Muscle of leg (tissue), 11 donors: ENCODE results near the gene NR2C2. TPM values are rescaled to one million over a fixed set of nuclear protein-coding genes. Genes with fewer than 3 reads are reported as not detected.

Experiments
- DNase-seq: peaks from one replicate; pipeline ENCODE4 v3.0.0; 2013
- H3K27ac ChIP-seq: one replicate; pipeline ENCODE4 v1.5.1; 2013; ENCODE audit warnings: mild to moderate bottlenecking, low read length, control low read depth
- H3K27me3 ChIP-seq: one replicate; pipeline ENCODE4 v1.6.1; 2013; ENCODE audit warnings: low read length; ENCODE audit not compliant: control insufficient read depth, insufficient read depth
- H3K36me3 ChIP-seq: one replicate; pipeline ENCODE4 v1.6.1; 2013; ENCODE audit warnings: low read length; ENCODE audit not compliant: control insufficient read depth, insufficient read depth
- H3K4me1 ChIP-seq: one replicate; pipeline ENCODE4 v1.6.1; 2013; ENCODE audit warnings: low read length; ENCODE audit not compliant: control insufficient read depth, insufficient read depth
- H3K4me3 ChIP-seq: one replicate; pipeline ENCODE4 v1.5.1; 2013; ENCODE audit warnings: low read length, control low read depth
- H3K9me3 ChIP-seq: replicated peaks from 2 replicates; pipeline ENCODE4 v1.6.1; 2013; ENCODE audit warnings: low read depth, low read length; ENCODE audit not compliant: control insufficient read depth
- WGBS: methylation state at CpG from one replicate; pipeline ENCODE4 v1.1.5; 2013; ENCODE audit warnings: missing lambda C conversion rate; ENCODE audit not compliant: insufficient coverage; 5-methylcytosine and 5-hydroxymethylcytosine counted together
- polyA plus RNA-seq, 8 donors: library from polyadenylated mRNA; unstranded; fragments of 120-200 nt; gene quantifications; one replicate each; pipeline versions ENCODE4 v1.2.1 to v1.2.3, GENCODE V29; 2013; ENCODE audit warnings: inconsistent platforms in 1 of 8, low replicate concordance in 1 of 8; ENCODE audit not compliant: insufficient read length in 8 of 8, insufficient read depth in 1 of 8
- total RNA-seq: library from RNA; stranded (reverse); fragments of 120-200 nt; gene quantifications from one replicate; pipeline ENCODE4 v1.2.4, GENCODE V29; 2013

The NR2C2 gene
- total and polyA plus RNA-seq, 9 donors = 24.5 to 41.6 (median 29.8) TPM

GRCh38 chr3:14921034-14921616 lies 26.3 kb upstream of the NR2C2 start:
- peaks cover 9% of the 10 kb centered on the region for H3K36me3 ChIP-seq
- H3K4me3 ChIP-seq = no peak overlapping the region
- H3K4me1 ChIP-seq = peaks cover 3% of the 10 kb centered on the region
- no peaks in the 10 kb centered on the region for H3K27me3 ChIP-seq
- H3K9me3 ChIP-seq = no peaks in the 10 kb centered on the region
- DNase-seq = peak; percentile 88
- H3K27ac ChIP-seq = no peak overlapping the region
- 12% methylated on average over 9 of the region's 10 CpGs for WGBS

- WGBS = 74% methylated on average over 11 of the region's 21 CpGs
- DNase-seq = no peak
- Histone ChIP-seq H3K9me3 (no peaks in the 10 kb centered on the region), H3K4me1 (peaks cover 3% of the 10 kb centered on the region), H3K27me3 (no peaks in the 10 kb centered on the region), H3K4me3 (no peak overlapping the region), H3K36me3 (peaks cover 13% of the 10 kb centered on the region), H3K27ac (no peak overlapping the region)
These were observed 25.3 kb upstream of the NR2C2 start for GRCh38 chr3:14921811-14922705.

GRCh38 chr3:14922863-14923262 lies 24.5 kb upstream of the NR2C2 start:
- Histone ChIP-seq H3K9me3 (no peaks in the 10 kb centered on the region), H3K4me3 (no peak overlapping the region), H3K27me3 (no peaks in the 10 kb centered on the region), H3K36me3 (peaks cover 14% of the 10 kb centered on the region), H3K4me1 (peaks cover 3% of the 10 kb centered on the region), H3K27ac (no peak overlapping the region)
- DNase-seq = no peak
- WGBS = 91% methylated on average over 13 of the region's 13 CpGs

DNA sequence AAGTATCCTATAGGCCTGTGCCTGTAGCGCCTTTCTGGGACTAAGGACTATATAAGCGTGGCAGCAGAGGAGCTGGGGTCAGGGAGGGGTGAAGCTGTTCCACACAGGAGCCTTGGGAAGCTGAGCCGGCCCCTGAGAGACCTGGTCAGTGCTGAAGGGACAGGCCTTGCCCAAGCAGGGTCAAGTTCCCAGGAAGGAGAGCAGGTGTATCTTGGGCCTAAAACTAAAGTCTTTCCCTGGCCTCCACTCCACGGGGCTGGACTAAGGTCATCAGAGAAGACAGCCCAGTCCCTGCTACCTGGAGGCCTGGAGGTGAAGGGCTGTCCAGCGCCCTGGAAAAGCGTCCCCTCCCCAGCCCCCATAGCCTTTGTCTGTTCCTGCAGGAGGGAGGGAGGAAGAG lies 23.9 kb upstream of the NR2C2 start:
- DNase-seq = no peak

GRCh38 chr3:14925729-14926591 lies 21.4 kb upstream of the NR2C2 start:
- Histone ChIP-seq H3K4me3 (no peak overlapping the region), H3K36me3 (peaks cover 14% of the 10 kb centered on the region), H3K27me3 (no peaks in the 10 kb centered on the region), H3K4me1 (peaks cover 3% of the 10 kb centered on the region), H3K27ac (no peak overlapping the region), H3K9me3 (no peaks in the 10 kb centered on the region)
- peak; percentile 71 for DNase-seq
- WGBS = 50% methylated on average over 5 of the region's 9 CpGs

More for the DNA sequence above, 23.9 kb upstream of the NR2C2 start:
- peaks cover 14% of the 10 kb centered on the region for H3K36me3 ChIP-seq
- H3K27ac ChIP-seq = no peak overlapping the region
- no peaks in the 10 kb centered on the region for H3K9me3 ChIP-seq
- no peaks in the 10 kb centered on the region for H3K27me3 ChIP-seq
- WGBS = 74% methylated on average over 3 of the region's 6 CpGs
- H3K4me3 ChIP-seq = no peak overlapping the region
- H3K4me1 ChIP-seq = peaks cover 3% of the 10 kb centered on the region

- H3K4me1 ChIP-seq = no peaks in the 10 kb centered on the region
- H3K4me3 ChIP-seq = no peak overlapping the region
- WGBS = 75% methylated on average over 1 of the region's 1 CpG
- H3K27ac ChIP-seq = no peak overlapping the region
- H3K36me3 ChIP-seq = peaks cover 14% of the 10 kb centered on the region
- H3K27me3 ChIP-seq = no peaks in the 10 kb centered on the region
- no peaks in the 10 kb centered on the region for H3K9me3 ChIP-seq
- DNase-seq = no peak
These were observed 20.8 kb upstream of the NR2C2 start for GRCh38 chr3:14926592-14926991.

DNA sequence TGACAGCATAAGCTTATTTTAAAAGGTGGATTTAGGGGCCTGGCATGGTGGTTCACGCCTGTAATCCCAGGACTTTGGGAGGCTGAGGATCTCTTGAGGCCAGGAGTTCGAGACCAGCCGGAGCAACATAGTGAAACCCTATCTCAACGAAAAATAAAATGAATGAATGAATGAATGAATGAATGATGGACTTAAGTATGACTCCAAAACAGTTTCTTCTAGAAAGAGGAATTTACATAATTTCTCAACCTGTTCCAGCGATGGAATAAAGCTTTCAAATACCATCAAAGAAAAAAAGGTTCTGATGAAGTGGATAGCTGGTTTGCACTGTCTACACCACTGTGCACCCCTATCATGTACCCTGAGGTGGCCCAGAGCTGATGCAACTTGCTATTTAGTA lies 20.1 kb upstream of the NR2C2 start:
- Histone ChIP-seq H3K36me3 (peaks cover 16% of the 10 kb centered on the region), H3K27me3 (no peaks in the 10 kb centered on the region), H3K9me3 (no peaks in the 10 kb centered on the region), H3K27ac (no peak overlapping the region), H3K4me3 (no peak overlapping the region), H3K4me1 (no peaks in the 10 kb centered on the region)
- 100% methylated on average over 1 of the region's 5 CpGs for WGBS
- no peak for DNase-seq

- WGBS = no CpG with 5 or more reads among the region's 2 CpGs
- Histone ChIP-seq H3K9me3 (no peaks in the 10 kb centered on the region), H3K4me1 (no peaks in the 10 kb centered on the region), H3K27ac (no peak overlapping the region), H3K36me3 (peaks cover 9% of the 10 kb centered on the region), H3K27me3 (no peaks in the 10 kb centered on the region), H3K4me3 (no peak overlapping the region)
- DNase-seq = no peak
These were observed 17.9 kb upstream of the NR2C2 start for GRCh38 chr3:14929310-14930074.

GRCh38 chr3:14933820-14934425 lies 13.5 kb upstream of the NR2C2 start:
- no peaks in the 10 kb centered on the region for H3K9me3 ChIP-seq
- 40% methylated on average over 2 of the region's 7 CpGs for WGBS
- H3K36me3 ChIP-seq = peaks cover 2% of the 10 kb centered on the region
- no peaks in the 10 kb centered on the region for H3K27me3 ChIP-seq
- no peak overlapping the region for H3K27ac ChIP-seq
- no peaks in the 10 kb centered on the region for H3K4me1 ChIP-seq
- DNase-seq = no peak
- no peak overlapping the region for H3K4me3 ChIP-seq
